GM12878 (cell line): ENCODE results near the gene TOMM40. TPM values are rescaled to one million over a fixed set of nuclear protein-coding genes. Genes with fewer than 3 reads are reported as not detected.

Experiments used
- ATAC-seq: fragments of 200-7000 bp; cut with Tn5 transposase; 3 replicates; pipeline ENCODE4 v1.9.1; 2020; ENCODE audit warnings: mild to moderate bottlenecking, moderate library complexity
- BruUV-seq: library from RNA; stranded (reverse); fragments of 400-500 nt; replicated peaks from 2 replicates; lab custom pipeline; 2021; lab: Mats Ljungman, UMichigan
- CTCF ChIA-PET: fragments of 300-600 bp; sonication (Branson Sonifier 250); formaldehyde crosslinking; extraction: SDS; loops from one replicate; lab custom pipeline; 2021; ENCODE audit warnings: inconsistent platforms; lab: Yijun Ruan, JAX
- POLR2A ChIA-PET: fragments of 350-600 bp; formaldehyde crosslinking; extraction: SDS; loops from one replicate; lab custom pipeline; 2021; ENCODE audit warnings: inconsistent platforms; lab: Charles Lee
- RAD21 ChIA-PET: fragments of 300-600 bp; sonication (Branson Sonifier 250); formaldehyde crosslinking; loops from one replicate; lab custom pipeline; 2023; ENCODE audit warnings: antibody characterized with exemption; ENCODE audit not compliant: unreplicated experiment; lab: Charles Lee
- SMC1A ChIA-PET: fragments of 300-600 bp; sonication (Branson Sonifier 250); formaldehyde crosslinking; loops from one replicate; lab custom pipeline; 2023; ENCODE audit not compliant: unreplicated experiment, uncharacterized antibody; lab: Charles Lee
- DNase-seq: peaks from one replicate; pipeline ENCODE4 v3.0.0-alpha.2; 2011; ENCODE audit warnings: low read depth, low spot score
- FAIRE-seq: peaks from 3 replicates; lab custom pipeline; 2011; peaks lifted over from hg19 to GRCh38; lab: Jason Lieb, UNC
- H2AFZ ChIP-seq: 2 replicates; pipeline ENCODE4 v1.6.0; 2011; ENCODE audit warnings: low read depth, low read length, control low read depth; ENCODE audit not compliant: control insufficient read depth
- H3K27ac ChIP-seq: 2 replicates; pipeline ENCODE4 v1.5.1; 2011; ENCODE audit warnings: control low read depth; ENCODE audit not compliant: control insufficient read depth, insufficient read depth
- H3K27me3 ChIP-seq, 2 experiments: replicated peaks in 1 of 2; 2 replicates each; pipeline versions ENCODE4 v1.6.0 to v1.6.1; 2011; ENCODE audit warnings: low read length in 1 of 2; ENCODE audit not compliant: control insufficient read depth in 2 of 2, insufficient read depth in 2 of 2
- H3K36me3 ChIP-seq, 2 experiments: 2 replicates each; pipeline ENCODE4 v1.5.1; 2011; ENCODE audit warnings: low read length in 1 of 2; ENCODE audit not compliant: control insufficient read depth in 2 of 2, insufficient read depth in 2 of 2
- H3K4me1 ChIP-seq: 2 replicates; pipeline ENCODE4 v1.6.1; 2011; ENCODE audit warnings: mild to moderate bottlenecking, low read length, moderate library complexity, mixed read lengths; ENCODE audit not compliant: control insufficient read depth, insufficient read depth
- H3K4me2 ChIP-seq: 2 replicates; pipeline ENCODE4 v1.6.0; 2011; ENCODE audit warnings: control low read depth; ENCODE audit not compliant: control insufficient read depth, insufficient read depth
- H3K4me3 ChIP-seq: fragments of 200-600 bp; sonication (generic); 2 replicates; pipeline ENCODE4 v1.5.1; 2016
- H3K79me2 ChIP-seq: 2 replicates; pipeline ENCODE4 v1.6.0; 2011; ENCODE audit warnings: low read length; ENCODE audit not compliant: control insufficient read depth, insufficient read depth
- H3K9ac ChIP-seq: 2 replicates; pipeline ENCODE4 v1.8.0; 2011; ENCODE audit warnings: low read length, control low read depth, mixed read lengths; ENCODE audit not compliant: control insufficient read depth, insufficient read depth
- H3K9me3 ChIP-seq: replicated peaks from 3 replicates; pipeline ENCODE4 v1.5.1; 2011; ENCODE audit warnings: mild to moderate bottlenecking, low read length; ENCODE audit not compliant: control insufficient read depth, insufficient read depth
- H4K20me1 ChIP-seq: 2 replicates; pipeline ENCODE4 v1.6.0; 2011; ENCODE audit not compliant: control insufficient read depth, insufficient read depth
- GABPA ChIP-seq: IDR thresholded peaks from 2 replicates; pipeline ENCODE4 v1.6.1; 2014; ENCODE audit warnings: antibody characterized with exemption, low read depth, mild to moderate bottlenecking, inconsistent platforms
- KLF5 ChIP-seq: fragments of 450-650 bp; IDR thresholded peaks from 2 replicates; pipeline ENCODE4 v1.6.1; 2014; ENCODE audit warnings: mild to moderate bottlenecking; ENCODE audit not compliant: partially characterized antibody
- MXI1 ChIP-seq: fragments of 150-350 bp; IDR thresholded peaks from 2 replicates; pipeline ENCODE4 v1.6.1; 2011; ENCODE audit warnings: low read depth, mild to moderate bottlenecking, inconsistent platforms, low read length, improper control_type of control experiment
- NRF1 ChIP-seq: conservative IDR thresholded peaks from 2 replicates; pipeline ENCODE4 v1.6.1; 2011; ENCODE audit warnings: mild to moderate bottlenecking, low read depth, low read length, improper control_type of control experiment
- PAX8 ChIP-seq: fragments of 450-650 bp; IDR thresholded peaks from 2 replicates; pipeline ENCODE4 v1.6.1; 2017; ENCODE audit warnings: mild to moderate bottlenecking, moderate library complexity
- SIN3A ChIP-seq: IDR thresholded peaks from 2 replicates; pipeline ENCODE4 v1.6.1; 2012; ENCODE audit warnings: low read depth, low read length, improper control_type of control experiment
- SMC3 ChIP-seq: IDR thresholded peaks from 2 replicates; pipeline ENCODE4 v1.6.1; 2011; ENCODE audit warnings: low read length, improper control_type of control experiment, borderline replicate concordance
- SUZ12 ChIP-seq: fragments of 200-600 bp; sonication (generic); IDR thresholded peaks from one replicate; pipeline ENCODE4 v1.6.1; 2018; ENCODE audit warnings: antibody characterized with exemption, mild to moderate bottlenecking; ENCODE audit not compliant: unreplicated experiment
- TAF1 ChIP-seq: IDR thresholded peaks from 2 replicates; pipeline ENCODE4 v1.6.1; 2011; ENCODE audit warnings: mild to moderate bottlenecking, low read depth, low read length, borderline replicate concordance
- WGBS: methylation state at CpG from one replicate; pipeline ENCODE4 v1.1.6; 2016; ENCODE audit warnings: low lambda C conversion rate; ENCODE audit not compliant: insufficient replicate concordance, insufficient coverage; ENCODE audit errors: missing lambda C conversion rate; 5-methylcytosine and 5-hydroxymethylcytosine counted together
- in situ Hi-C: fragments of 300-500 bp; cut with MboI; formaldehyde crosslinking; loops from 9 replicates; pipeline ENCODE4 v1.14.3; 2018; ENCODE audit warnings: mixed read lengths
- intact Hi-C: fragments of 100-400 bp; cut with micrococcal nuclease; formaldehyde crosslinking; loops from one replicate; pipeline ENCODE4 v1.14.2; 2022; ENCODE audit not compliant: unreplicated experiment
- polyA plus RNA-seq, 11 experiments: library from polyadenylated mRNA; depleted of rRNA in 4 of 11; unstranded in 6 of 11; stranded (reverse) in 5 of 11; fragments of >200 nt; fragmentation: Nextera tagmentation in 4 of 11; fragmentation: Illumina TruSeq in 1 of 11; extraction: Ambion mirVana in 4 of 11; extraction: Trizol in 1 of 11; gene quantifications; 1 replicate in 1 of 11; 2 replicates in 10 of 11; pipeline versions ENCODE4 v1.2.1 to v1.2.3, GENCODE V29; 2011 to 2016; ENCODE audit warnings: inconsistent platforms in 2 of 11, missing spikeins in 2 of 11, low read depth in 1 of 11
- total RNA-seq, 4 experiments: library from RNA; depleted of rRNA in 3 of 4; stranded (reverse); fragments of >200 nt in 3 of 4; fragmentation: Illumina TruSeq in 1 of 4; extraction: Trizol in 1 of 4; gene quantifications; 2 replicates each; pipeline versions ENCODE4 v1.2.1 to v1.2.3, GENCODE V29; 2013 to 2021
- TF ChIP-seq, protein P1 (sequence below): IDR thresholded peaks from 2 replicates; pipeline ENCODE4 v1.6.1; 2012; ENCODE audit warnings: low read depth, low read length, improper control_type of control experiment
- TF ChIP-seq, protein P2 (sequence below): fragments of 450-650 bp; IDR thresholded peaks from 2 replicates; pipeline ENCODE4 v1.6.1; 2017; ENCODE audit warnings: low read depth, mild to moderate bottlenecking, moderate library complexity
- TF ChIP-seq, protein P3 (sequence below): fragments of 450-650 bp; IDR thresholded peaks from 2 replicates; pipeline ENCODE4 v1.6.1; 2018; ENCODE audit warnings: mild to moderate bottlenecking, low read depth, moderate library complexity; ENCODE audit not compliant: partially characterized antibody

The TOMM40 gene
- total and polyA plus RNA-seq, 10 of the 15 experiments (the other 5 are each of a cell fraction or from before 2014, with no cell fraction given), result 0.85 to 221 (median 99.9) TPM

DNA sequence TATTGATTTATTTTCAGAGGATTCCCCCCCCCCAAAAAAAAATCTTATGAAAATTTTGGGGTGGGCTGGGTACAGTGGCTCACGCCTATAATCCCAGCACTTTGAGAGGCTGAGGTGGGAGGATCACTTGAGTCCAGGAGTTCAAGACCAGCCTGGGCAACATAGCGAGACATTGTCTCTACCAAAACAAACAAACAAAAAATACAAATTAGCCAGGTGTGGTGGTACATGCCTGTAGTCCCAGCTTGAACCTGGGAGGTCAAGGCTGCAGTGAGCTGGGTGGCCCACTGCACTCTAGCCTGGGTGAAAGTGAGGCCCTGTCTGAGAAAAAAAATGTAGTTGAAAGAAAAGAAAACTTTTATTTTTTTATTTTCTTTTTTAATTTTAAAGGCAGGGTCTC lies 27.1 kb upstream of the TOMM40 start:
- WGBS, result 0% methylated on average over 2 of the region's 2 CpGs
- Histone ChIP-seq H2AFZ (no peak overlapping the region), H3K4me3 (no peak overlapping the region), H3K9me3 (no peaks in the 10 kb centered on the region), H3K36me3 (no peaks in the 10 kb centered on the region), H4K20me1 (no peaks in the 10 kb centered on the region), H3K4me1 (no peaks in the 10 kb centered on the region), H3K27me3 (no peaks in the 10 kb centered on the region), H3K9ac (no peak overlapping the region), H3K79me2 (no peaks in the 10 kb centered on the region), H3K27ac (no peak overlapping the region), H3K4me2 (no peak overlapping the region)
- no TSS peak for BruUV-seq
- no peak for TF ChIP-seq MXI1
- TF ChIP-seq, protein P1, sequence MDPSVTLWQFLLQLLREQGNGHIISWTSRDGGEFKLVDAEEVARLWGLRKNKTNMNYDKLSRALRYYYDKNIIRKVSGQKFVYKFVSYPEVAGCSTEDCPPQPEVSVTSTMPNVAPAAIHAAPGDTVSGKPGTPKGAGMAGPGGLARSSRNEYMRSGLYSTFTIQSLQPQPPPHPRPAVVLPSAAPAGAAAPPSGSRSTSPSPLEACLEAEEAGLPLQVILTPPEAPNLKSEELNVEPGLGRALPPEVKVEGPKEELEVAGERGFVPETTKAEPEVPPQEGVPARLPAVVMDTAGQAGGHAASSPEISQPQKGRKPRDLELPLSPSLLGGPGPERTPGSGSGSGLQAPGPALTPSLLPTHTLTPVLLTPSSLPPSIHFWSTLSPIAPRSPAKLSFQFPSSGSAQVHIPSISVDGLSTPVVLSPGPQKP, result no peak
- DNase-seq, result no peak
- ATAC-seq, result no peak
- ChIA-PET POLR2A (interaction anchor here (0.7 kb wide), 1 partner anchor 34 kb away, joined by 3 read pairs; no protein-coding TSS in a partner anchor), CTCF (interaction anchor here (0.7 kb wide), 2 partner anchors 17 to 151 kb away, joined by 3 read pairs; no protein-coding TSS in a partner anchor), SMC1A (no interaction called here), RAD21 (no interaction called here)
- intact Hi-C loops, result no loop called here
- FAIRE-seq, result no peak
- in situ Hi-C loops, result no loop called here

DNA sequence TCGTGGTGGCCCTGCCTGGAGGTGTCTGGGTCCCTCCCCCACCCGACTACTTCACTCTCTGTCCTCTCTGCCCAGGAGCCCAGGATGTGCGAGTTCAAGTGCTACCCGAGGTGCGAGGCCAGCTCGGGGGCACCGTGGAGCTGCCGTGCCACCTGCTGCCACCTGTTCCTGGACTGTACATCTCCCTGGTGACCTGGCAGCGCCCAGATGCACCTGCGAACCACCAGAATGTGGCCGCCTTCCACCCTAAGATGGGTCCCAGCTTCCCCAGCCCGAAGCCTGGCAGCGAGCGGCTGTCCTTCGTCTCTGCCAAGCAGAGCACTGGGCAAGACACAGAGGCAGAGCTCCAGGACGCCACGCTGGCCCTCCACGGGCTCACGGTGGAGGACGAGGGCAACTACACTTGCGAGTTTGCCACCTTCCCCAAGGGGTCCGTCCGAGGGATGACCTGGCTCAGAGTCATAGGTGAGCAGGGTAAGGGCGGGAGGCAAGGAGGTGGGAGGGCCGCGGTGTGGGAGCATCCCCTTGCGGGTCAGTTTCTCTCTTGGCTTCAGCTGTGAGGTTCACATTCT lies 25.8 kb upstream of the TOMM40 start:
- RAD21 ChIA-PET, result no interaction called here
- BruUV-seq, result no TSS peak
- H3K9ac ChIP-seq, result no peak overlapping the region
- CTCF ChIA-PET, result interaction anchor here (0.6 kb wide), 1 partner anchor 226 kb away, joined by 4 read pairs; no protein-coding TSS in a partner anchor
- SMC1A ChIA-PET, result no interaction called here
- no peaks in the 10 kb centered on the region for H3K27me3 ChIP-seq
- H3K4me3 ChIP-seq, result no peak overlapping the region
- DNase-seq, result no peak
- H3K36me3 ChIP-seq, result no peaks in the 10 kb centered on the region
- 60% methylated on average over 27 of the region's 27 CpGs for WGBS
- no peaks in the 10 kb centered on the region for H3K79me2 ChIP-seq
- no peak for FAIRE-seq
- intact Hi-C loops (no loop called here), in situ Hi-C loops (no loop called here)
- no peak for ATAC-seq
- H2AFZ ChIP-seq, result no peak overlapping the region
- H4K20me1 ChIP-seq, result no peaks in the 10 kb centered on the region
- no peaks in the 10 kb centered on the region for H3K4me1 ChIP-seq
- no peaks in the 10 kb centered on the region for H3K9me3 ChIP-seq
- no peak overlapping the region for H3K27ac ChIP-seq
- POLR2A ChIA-PET, result no interaction called here
- no peak overlapping the region for H3K4me2 ChIP-seq
- TF ChIP-seq NRF1, result no peak
- no peak for TF ChIP-seq SIN3A
- TF ChIP-seq TAF1, result no peak
- no peak for TF ChIP-seq GABPA
- TF ChIP-seq PAX8, result no peak
- TF ChIP-seq, protein P2, sequence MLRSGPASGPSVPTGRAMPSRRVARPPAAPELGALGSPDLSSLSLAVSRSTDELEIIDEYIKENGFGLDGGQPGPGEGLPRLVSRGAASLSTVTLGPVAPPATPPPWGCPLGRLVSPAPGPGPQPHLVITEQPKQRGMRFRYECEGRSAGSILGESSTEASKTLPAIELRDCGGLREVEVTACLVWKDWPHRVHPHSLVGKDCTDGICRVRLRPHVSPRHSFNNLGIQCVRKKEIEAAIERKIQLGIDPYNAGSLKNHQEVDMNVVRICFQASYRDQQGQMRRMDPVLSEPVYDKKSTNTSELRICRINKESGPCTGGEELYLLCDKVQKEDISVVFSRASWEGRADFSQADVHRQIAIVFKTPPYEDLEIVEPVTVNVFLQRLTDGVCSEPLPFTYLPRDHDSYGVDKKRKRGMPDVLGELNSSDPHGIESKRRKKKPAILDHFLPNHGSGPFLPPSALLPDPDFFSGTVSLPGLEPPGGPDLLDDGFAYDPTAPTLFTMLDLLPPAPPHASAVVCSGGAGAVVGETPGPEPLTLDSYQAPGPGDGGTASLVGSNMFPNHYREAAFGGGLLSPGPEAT, result no peak
- TF ChIP-seq SUZ12, result no peak
- no peak for TF ChIP-seq SMC3
- TF ChIP-seq, protein P3, sequence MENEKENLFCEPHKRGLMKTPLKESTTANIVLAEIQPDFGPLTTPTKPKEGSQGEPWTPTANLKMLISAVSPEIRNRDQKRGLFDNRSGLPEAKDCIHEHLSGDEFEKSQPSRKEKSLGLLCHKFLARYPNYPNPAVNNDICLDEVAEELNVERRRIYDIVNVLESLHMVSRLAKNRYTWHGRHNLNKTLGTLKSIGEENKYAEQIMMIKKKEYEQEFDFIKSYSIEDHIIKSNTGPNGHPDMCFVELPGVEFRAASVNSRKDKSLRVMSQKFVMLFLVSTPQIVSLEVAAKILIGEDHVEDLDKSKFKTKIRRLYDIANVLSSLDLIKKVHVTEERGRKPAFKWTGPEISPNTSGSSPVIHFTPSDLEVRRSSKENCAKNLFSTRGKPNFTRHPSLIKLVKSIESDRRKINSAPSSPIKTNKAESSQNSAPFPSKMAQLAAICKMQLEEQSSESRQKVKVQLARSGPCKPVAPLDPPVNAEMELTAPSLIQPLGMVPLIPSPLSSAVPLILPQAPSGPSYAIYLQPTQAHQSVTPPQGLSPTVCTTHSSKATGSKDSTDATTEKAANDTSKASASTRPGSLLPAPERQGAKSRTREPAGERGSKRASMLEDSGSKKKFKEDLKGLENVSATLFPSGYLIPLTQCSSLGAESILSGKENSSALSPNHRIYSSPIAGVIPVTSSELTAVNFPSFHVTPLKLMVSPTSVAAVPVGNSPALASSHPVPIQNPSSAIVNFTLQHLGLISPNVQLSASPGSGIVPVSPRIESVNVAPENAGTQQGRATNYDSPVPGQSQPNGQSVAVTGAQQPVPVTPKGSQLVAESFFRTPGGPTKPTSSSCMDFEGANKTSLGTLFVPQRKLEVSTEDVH, result no peak
- no peak for TF ChIP-seq KLF5
